Stimulated activated naive CD4-positive, alpha-beta T cell (primary cell): Measurements from ENCODE around the gene DHX34.
"Not testable (repeated sequence)": the region's sequence is repeated elsewhere in the genome, so short reads cannot be mapped to it uniquely, and the experiment has no call there.

ENCODE experiments used
- DNase-seq, 6 experiments: peaks; one replicate each; lab custom pipeline; 2025; lab: John Stamatoyannopoulos, UW

The DHX34 gene

DNA sequence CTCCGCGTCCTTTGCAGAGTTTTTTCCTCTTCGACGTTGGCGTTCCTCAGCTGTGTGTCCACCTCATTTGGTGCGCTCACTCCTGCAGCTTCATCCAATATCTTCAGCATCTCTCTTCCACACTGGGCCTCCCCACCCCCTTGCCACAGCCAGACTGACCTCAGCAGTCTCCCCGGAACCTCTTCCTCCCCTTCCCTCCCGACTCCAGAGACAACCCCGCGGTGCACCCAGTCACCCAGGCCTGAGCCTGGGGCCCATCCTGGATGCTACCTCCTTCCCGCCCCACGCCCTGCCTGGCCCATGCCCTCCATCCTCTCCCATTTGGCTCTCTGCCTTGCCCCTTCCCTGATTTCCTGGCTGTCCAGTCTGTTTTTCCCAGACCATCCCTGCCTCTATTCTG is 25.2 kb upstream of the DHX34 start:
- DNase-seq, result no peak

DNA sequence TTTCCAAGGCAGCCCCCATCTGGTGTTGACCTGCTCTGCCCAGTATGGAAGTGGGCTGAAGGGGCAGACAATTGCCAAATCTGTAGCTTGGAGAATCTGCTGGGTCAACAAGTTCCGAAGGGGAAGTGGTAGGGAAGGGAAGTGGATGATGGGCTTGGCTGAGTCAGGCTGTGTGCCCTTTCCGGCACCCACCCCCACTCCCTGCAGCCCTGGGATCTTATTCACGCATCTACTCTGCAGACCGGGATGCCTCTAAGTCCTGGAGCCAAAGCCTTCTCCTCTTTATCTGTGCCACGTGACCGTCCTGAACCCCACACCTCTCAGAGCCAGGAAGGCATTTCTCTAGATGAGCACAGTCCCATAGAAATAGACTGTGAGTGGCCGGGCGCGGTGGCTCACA is 24.6 kb upstream of the DHX34 start:
- DNase-seq, result no peak

DNA sequence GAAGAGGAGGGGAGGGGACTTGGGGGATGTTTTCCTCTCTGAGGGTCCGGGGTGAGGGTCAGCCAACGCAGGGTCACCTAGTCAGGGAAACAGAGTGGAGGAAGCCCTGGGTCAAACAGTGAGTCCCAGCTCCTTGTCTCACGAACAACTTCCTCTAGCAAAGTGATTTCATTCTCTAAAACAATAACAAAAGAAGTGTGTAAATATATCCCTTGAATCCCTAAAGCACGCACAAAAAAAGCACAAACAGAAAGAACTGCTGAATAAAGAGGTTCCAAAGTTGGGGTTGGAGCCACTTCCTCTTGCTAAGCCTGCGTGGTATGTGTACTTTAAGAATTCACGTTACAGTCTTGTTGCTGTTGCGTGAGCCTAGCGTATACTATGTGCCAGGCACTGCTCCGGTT is 18.6 kb upstream of the DHX34 start:
- DNase-seq, result no peak

DNA sequence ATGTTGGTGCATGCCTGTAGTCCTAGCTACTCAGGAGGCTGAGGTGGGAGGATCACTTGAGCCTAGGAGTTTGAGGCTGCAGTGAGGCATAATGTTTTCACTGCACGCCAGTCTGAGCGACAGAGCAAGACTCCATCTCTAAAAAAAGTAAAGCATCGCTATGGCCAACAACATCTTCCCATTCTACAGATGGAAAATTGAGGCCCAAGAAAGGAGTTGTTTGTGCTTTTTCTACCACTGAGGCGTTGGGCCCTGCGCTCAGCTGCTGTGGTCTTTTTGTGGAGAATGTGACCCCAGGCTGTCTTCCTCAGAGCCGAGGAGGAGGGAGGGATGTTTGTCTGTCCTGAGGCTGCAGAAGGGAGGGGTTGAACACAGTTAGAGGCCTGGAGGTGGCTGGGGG is 17.6 kb upstream of the DHX34 start:
- DNase-seq, result no peak

DNA sequence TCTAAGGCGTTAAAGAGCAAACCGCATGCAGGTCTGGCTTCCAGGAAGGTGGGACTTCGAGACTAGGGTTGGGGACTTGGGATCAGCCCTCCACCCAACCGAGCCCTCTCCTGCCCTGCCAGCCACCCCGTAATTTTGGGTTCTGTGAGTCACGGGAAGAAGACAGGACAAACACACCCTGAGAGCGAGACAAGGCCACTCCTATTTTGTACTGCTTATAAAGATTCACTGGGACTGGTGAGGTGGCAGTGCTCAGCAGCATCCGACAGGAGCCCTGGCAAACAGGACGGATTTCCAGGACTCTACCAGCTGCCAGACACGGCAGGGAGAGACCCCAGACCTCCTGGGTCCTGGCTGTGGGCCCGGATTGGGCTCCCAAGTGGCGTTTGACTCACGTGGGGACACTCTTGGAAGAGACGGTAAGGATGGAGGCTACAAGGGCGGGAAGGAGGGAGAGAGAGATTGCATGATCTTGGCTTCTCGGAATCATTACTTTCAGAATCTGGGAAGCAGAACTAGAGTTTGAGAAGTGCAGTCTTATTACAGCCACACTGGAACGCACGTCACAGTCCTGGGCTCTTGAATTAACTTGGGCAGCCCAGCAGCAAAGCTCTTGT is 17.1 kb upstream of the DHX34 start, which contains the start of gene C5AR2:
Gene C5AR2, plus strand, starts transcription at position 245 of the 617 bp plus-strand sequence. CDS start 8,625 bp downstream, outside the sequence.
- DNase-seq, result no peak

DNA sequence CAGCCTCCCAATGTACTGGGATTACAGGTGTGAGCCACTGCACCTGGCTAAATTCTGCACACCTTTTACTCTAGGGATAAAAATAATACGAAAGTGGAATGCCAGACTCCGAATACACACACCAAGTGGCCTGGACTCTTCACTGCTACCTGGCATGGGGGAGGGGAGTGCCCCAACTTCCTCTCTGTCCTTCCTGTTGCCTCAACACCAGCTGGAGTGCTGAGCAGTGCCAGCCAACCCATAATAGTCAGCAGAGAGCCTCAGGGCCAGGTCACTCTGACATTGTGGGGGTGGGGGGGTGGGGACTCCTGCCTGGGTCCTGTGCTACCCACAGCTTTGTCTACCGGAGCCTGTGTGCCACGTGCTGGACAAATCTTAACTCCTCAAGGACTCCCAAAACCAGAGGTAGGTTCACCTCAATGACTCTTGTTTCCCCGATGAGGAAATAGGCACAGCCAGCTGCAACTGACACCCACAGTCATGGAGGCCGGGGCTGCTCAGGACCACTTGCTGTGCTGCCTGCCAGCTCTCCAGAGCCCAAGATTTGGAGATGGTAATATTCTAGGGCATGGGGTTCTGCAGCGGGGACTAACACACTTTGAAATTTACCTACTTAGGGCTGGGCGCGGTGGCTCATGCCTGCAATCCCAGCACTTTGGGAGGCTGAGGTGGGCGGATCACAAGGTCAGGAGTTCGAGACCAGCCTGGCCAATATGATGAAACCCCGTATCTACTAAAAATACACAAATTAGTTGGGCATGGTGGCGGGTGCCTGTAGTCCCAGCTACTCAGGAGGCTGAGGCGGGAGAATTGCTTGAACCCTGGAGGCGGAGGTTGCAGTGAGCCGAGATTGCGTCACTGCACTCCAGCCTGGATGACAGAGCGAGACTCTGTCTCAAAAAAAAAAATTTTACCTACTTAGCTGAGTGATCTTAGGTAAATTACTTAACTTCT is 12.1 kb upstream of the DHX34 start:
- not testable (repeated sequence) for DNase-seq

DNA sequence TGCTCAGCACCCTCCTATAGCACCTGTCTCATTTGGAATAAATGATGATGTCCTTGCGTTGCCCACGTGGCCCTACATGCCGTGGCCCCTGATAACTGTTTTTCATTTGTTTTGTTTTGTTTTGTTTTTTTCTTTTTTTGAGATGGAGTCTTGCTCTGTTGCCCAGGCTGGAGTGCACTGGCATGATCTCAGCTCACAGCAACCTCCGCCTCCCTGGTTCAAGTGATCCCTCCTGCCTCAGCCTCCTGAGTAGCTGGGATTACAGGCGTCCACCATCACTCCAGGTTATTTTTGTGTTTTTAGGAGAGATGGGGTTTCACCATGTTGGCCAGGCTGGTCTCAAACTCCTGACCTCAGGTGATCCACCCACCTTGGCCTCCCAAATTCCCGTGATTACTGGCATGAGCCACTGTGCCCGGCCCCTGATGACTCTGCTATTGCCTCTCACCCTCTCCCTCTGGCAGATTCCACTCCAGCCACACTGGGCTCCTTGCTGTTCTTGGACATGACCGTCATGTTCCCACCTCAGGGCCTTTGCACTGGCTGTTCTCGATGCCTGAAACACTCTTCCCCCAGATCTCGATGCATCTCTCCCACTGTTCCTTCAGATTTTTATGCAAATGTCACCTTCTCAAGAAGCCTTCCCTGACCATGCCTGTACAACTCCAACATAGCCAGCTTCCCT is 9.8 kb upstream of the DHX34 start:
- DNase-seq, result no peak

DNA sequence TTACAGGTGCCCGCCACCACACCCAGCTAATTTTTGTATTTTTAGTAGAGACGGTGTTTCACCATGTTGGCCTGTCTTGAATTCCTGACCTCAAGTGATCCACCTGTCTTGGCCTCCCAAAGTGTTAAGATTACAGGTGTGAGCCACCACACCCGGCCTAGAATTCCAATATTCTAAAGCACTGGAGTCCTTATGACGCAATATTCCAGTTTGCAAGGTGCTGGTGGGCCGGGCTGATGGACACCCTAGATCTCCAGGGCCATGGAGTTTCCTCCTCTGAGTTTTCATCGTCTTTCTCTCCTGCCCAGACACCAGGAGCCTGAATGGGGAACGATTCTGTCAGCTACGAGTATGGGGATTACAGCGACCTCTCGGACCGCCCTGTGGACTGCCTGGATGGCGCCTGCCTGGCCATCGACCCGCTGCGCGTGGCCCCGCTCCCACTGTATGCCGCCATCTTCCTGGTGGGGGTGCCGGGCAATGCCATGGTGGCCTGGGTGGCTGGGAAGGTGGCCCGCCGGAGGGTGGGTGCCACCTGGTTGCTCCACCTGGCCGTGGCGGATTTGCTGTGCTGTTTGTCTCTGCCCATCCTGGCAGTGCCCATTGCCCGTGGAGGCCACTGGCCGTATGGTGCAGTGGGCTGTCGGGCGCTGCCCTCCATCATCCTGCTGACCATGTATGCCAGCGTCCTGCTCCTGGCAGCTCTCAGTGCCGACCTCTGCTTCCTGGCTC is 8.5 kb upstream of the DHX34 start:
- DNase-seq, result no peak

DNA sequence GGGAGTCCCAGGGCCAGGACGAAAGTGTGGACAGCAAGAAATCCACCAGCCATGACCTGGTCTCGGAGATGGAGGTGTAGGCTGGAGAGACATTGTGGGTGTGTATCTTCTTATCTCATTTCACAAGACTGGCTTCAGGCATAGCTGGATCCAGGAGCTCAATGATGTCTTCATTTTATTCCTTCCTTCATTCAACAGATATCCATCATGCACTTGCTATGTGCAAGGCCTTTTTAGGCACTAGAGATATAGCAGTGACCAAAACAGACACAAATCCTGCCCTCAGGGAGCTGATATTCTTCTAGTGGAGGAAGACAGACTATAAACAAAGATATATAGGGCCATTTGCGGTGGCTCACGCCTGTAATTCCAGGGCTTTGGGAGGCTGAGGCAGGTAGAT is 7.4 kb upstream of the DHX34 start:
- no peak for DNase-seq

DNA sequence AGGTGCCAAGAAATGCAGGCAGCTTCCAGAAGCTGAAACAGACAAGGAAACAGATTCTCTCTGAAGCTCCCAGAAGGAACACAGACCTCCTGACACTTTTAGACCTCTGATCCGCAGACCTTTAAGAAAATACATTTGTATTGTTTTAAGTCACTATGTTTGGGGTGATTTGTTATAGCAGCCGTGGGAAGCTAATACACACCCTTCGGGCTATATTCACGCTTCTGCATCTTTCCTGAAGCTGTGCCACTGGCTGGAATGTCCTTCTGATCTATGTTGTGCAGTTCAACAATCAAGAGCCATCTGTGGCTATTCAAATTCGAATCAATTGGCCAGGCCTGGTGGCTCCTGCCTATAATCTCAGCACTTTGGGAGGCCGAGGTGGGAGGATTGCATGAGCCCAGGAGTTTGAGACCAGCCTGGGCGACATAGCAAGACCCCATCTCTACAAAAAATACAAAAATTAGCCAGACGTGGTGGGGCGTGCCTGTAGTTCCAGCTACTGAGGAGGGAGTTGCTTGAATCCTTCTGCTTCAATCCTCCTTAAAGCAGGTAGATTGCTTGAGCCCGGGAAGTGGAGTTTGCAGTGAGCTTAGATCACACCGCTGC is 5.8 kb upstream of the DHX34 start:
- no peak for DNase-seq

DNA sequence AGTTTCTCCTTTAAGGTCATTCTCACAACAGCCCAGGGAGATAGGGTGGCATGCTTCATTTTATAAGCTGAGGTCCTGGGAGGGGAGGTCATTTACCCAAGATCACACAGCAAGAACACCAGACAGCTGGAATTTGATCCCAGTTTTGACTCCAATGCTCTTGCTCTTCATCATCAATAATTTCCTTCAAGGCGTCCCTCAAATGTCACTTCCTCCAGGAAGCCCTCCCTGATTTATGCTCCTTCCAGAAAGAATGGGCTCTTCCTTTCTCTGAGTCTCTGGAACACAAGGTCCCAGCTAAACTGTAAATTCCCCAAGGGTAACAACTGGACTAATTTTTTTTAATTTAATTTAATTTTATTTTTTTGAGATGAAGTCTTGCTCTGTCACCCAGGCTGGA is 4.7 kb upstream of the DHX34 start:
- no peak for DNase-seq

DNA sequence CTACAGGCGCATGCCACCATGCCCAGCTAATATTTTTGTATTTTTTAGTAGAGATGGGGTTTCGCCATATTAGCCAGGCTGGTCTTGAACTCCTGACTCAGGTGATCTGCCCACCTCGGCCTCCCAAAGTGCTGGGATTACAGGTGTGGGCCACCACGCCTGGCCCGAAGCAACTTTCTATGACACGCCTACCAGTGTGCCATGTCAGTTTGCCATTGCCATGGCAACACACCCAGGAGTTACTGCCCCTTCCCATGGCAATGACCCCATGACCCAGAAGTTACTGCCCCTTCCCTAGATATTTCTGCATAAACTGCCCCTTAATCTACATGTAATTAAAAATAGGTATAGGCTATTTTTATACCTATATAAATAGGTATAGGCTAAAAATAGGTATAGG is 3.1 kb upstream of the DHX34 start:
- DNase-seq, result not testable (repeated sequence)

DNA sequence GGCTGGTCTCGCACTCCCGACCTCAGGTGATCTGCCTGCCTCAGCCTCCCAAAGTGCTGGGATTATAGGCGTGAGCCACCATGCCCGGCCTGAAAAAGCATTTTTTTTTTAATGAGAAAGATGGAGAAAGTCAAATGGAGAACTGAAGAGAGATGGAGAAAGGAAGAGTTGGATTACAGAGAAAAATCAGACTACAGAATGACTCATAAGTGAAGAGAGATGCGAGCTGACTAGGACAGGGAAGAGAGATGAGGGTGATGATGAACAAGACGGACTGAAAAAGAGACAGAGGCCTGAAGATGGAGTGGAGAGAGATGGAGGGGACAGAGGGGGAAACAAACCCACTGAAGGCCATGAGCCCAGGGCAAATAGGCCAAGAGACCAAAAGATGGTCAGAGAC is 1.5 kb downstream of the DHX34 start:
- DNase-seq, result no peak

DNA sequence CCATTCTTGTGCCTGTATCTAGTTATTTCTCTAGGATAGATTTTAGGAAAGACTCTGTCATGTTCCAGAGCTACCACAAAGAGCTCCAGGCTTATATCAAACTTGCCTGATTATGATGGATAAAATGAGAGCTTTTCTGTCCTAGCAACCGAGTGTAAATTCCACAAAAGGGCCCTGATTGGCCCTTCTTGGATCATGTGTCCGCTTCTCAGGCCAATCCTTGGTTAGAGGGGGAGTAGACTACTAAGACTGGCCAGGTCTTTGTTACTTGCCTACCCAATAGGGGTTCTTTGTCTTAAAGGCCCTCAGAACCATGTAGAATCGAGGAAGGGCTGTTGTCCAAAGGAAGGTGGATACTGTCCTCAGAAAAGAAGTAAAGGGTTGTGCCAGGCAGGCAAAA is 2.4 kb downstream of the DHX34 start:
- no peak for DNase-seq

DNA sequence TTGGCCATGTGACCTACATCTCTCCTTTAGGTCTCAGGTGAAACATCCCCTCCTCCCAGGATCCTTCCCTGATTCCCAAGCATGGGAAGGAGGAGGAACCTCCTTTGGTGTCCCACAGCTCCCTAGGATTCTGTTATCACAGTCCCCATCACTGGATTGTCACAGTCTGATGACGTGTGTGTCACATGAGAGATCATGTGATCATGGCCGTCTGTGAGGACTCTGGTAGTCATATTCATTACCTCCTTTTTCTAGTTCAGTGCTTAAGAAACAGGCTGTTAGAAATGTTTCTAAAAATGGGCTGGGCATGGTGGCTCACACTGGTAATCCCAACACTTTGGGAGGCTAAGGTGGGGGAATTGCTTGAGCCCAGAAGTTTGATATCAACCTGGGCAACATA is 3.0 kb downstream of the DHX34 start:
- no peak for DNase-seq

DNA sequence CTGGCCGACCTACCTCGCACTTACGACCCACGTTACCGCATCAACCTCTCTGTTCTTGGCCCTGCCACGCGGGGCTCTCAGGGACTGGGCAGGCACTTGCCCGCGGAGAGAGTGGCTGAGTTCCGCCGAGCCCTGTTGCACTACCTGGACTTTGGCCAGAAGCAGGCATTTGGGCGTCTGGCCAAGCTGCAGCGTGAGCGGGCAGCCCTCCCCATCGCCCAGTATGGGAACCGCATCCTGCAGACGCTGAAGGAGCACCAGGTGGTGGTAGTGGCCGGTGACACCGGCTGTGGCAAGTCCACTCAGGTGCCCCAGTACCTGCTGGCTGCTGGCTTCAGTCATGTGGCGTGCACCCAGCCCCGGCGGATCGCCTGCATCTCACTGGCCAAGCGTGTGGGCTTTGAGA is 4.2 kb downstream of the DHX34 start:
- DNase-seq, result no peak

DNA sequence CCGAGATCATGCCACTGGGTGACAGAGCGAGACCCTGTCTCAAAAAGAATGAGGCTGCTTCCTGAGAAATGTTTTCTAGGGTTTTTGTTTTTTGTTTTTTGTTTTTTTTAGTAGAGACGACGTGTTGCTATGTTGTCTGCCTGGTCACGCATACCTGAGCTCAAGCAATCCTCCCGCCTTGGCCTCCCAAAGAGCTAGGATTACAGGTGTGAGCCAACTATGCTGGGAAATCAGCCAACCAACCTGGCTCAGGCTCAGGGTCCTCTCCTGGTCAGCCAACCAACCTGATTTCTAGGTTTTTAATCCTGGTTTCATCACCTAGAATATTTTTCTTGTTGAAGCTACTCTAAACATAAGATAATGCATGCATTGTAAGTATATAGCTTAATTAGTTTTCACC is 7.8 kb downstream of the DHX34 start:
- no peak for DNase-seq

DNA sequence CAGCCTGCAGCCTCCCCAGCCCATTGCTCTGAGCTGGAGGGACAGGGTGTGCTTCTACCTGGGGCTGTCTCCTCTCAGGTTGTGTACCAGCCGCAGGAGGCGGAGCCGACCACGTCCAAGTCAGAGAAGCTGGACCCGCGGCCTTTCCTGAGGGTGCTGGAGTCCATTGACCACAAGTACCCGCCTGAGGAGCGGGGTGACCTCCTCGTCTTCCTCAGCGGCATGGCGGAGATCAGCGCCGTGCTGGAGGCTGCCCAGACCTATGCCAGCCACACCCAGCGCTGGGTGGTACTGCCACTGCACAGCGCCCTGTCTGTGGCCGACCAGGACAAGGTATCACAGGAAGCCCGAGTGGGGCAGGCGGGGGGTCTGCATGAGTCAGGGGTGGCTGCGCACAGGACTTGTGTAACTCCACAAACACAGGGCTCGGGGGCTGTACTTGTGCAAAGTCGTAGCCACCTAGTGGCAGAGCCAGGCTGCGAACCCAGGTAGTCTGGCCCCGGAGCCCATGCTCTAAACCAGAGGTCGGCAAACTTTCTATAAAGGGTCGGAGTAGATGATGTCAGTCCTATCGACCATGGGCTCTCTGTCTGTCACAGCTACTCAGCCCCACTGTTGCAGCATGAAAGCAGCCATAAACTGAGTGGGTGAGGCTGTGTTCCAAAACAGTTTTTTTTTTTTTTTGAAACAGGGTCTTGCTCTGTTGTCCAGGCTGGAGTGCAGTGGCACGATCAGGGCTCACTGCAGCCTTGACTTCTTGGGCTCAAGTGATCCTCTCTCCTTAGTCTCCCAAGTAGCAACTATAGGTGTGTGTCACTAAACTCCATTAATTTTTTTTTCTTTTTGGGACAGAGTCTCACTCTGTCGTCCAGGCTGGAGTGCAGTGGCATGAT is 8.9 kb downstream of the DHX34 start:
- no peak for DNase-seq

DNA sequence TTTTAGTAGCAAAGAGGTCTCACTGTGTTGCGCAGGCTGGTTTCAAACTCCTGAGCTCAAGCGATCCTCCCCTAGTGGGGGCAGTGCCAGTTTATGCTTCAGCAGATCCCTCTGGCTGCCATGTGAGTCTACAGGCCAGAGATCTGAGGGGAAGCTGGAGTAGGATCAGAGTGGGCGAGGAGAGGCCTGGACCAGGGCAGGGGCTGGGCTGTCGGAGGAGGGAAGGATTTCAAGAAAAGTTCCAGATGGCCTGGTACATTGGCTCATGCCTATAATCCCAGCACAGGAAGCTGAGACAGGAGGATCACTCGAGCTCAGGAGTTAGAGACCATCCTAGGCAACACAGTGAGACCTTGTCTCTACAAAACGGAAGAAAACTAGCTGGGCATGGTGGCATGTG is 9.8 kb downstream of the DHX34 start:
- no peak for DNase-seq

DNA sequence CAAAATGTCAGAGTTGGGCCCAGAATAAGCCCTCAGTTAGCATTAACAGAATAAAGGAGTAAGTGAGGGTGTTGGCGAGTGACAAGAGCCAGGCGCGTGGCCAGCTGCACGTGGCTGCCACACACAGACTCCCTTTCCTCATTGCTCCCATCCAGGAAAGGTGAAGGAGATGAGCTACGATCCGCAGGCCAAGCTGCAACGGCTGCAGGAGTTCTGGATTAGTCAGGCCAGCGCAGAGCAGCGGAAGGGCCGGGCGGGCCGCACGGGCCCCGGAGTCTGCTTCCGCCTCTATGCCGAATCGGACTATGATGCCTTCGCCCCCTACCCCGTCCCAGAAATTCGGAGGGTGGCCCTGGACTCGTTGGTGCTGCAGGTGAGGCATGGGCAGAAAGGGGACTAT is 13.2 kb downstream of the DHX34 start:
- no peak for DNase-seq
